GM12878 (cell line): Measurements from ENCODE around the gene CTDP1. TPM values are rescaled to one million over a fixed set of nuclear protein-coding genes. Genes with fewer than 3 reads are reported as not detected.
A peak's percentile ranks its signal among the peaks of the same experiment; 100 is the strongest.

ENCODE experiments used
- ATAC-seq: fragments of 200-7000 bp; cut with Tn5 transposase; 3 replicates; pipeline ENCODE4 v1.9.1; 2020; ENCODE audit warnings: mild to moderate bottlenecking, moderate library complexity
- BruUV-seq: library from RNA; stranded (reverse); fragments of 400-500 nt; replicated peaks from 2 replicates; lab custom pipeline; 2021; lab: Mats Ljungman, UMichigan
- CTCF ChIA-PET: fragments of 300-600 bp; sonication (Branson Sonifier 250); formaldehyde crosslinking; extraction: SDS; loops from one replicate; lab custom pipeline; 2021; ENCODE audit warnings: inconsistent platforms; lab: Yijun Ruan, JAX
- POLR2A ChIA-PET: fragments of 350-600 bp; formaldehyde crosslinking; extraction: SDS; loops from one replicate; lab custom pipeline; 2021; ENCODE audit warnings: inconsistent platforms; lab: Charles Lee
- RAD21 ChIA-PET: fragments of 300-600 bp; sonication (Branson Sonifier 250); formaldehyde crosslinking; loops from one replicate; lab custom pipeline; 2023; ENCODE audit warnings: antibody characterized with exemption; ENCODE audit not compliant: unreplicated experiment; lab: Charles Lee
- SMC1A ChIA-PET: fragments of 300-600 bp; sonication (Branson Sonifier 250); formaldehyde crosslinking; loops from one replicate; lab custom pipeline; 2023; ENCODE audit not compliant: unreplicated experiment, uncharacterized antibody; lab: Charles Lee
- DNase-seq: peaks from one replicate; pipeline ENCODE4 v3.0.0-alpha.2; 2011; ENCODE audit warnings: low read depth, low spot score
- FAIRE-seq: peaks from 3 replicates; lab custom pipeline; 2011; peaks lifted over from hg19 to GRCh38; lab: Jason Lieb, UNC
- H2AFZ ChIP-seq: 2 replicates; pipeline ENCODE4 v1.6.0; 2011; ENCODE audit warnings: low read depth, low read length, control low read depth; ENCODE audit not compliant: control insufficient read depth
- H3K27ac ChIP-seq: 2 replicates; pipeline ENCODE4 v1.5.1; 2011; ENCODE audit warnings: control low read depth; ENCODE audit not compliant: control insufficient read depth, insufficient read depth
- H3K27me3 ChIP-seq, 2 experiments: replicated peaks in 1 of 2; 2 replicates each; pipeline versions ENCODE4 v1.6.0 to v1.6.1; 2011; ENCODE audit warnings: low read length in 1 of 2; ENCODE audit not compliant: control insufficient read depth in 2 of 2, insufficient read depth in 2 of 2
- H3K36me3 ChIP-seq, 2 experiments: 2 replicates each; pipeline ENCODE4 v1.5.1; 2011; ENCODE audit warnings: low read length in 1 of 2; ENCODE audit not compliant: control insufficient read depth in 2 of 2, insufficient read depth in 2 of 2
- H3K4me1 ChIP-seq: 2 replicates; pipeline ENCODE4 v1.6.1; 2011; ENCODE audit warnings: mild to moderate bottlenecking, low read length, moderate library complexity, mixed read lengths; ENCODE audit not compliant: control insufficient read depth, insufficient read depth
- H3K4me2 ChIP-seq: 2 replicates; pipeline ENCODE4 v1.6.0; 2011; ENCODE audit warnings: control low read depth; ENCODE audit not compliant: control insufficient read depth, insufficient read depth
- H3K4me3 ChIP-seq: fragments of 200-600 bp; sonication (generic); 2 replicates; pipeline ENCODE4 v1.5.1; 2016
- H3K79me2 ChIP-seq: 2 replicates; pipeline ENCODE4 v1.6.0; 2011; ENCODE audit warnings: low read length; ENCODE audit not compliant: control insufficient read depth, insufficient read depth
- H3K9ac ChIP-seq: 2 replicates; pipeline ENCODE4 v1.8.0; 2011; ENCODE audit warnings: low read length, control low read depth, mixed read lengths; ENCODE audit not compliant: control insufficient read depth, insufficient read depth
- H3K9me3 ChIP-seq: replicated peaks from 3 replicates; pipeline ENCODE4 v1.5.1; 2011; ENCODE audit warnings: mild to moderate bottlenecking, low read length; ENCODE audit not compliant: control insufficient read depth, insufficient read depth
- H4K20me1 ChIP-seq: 2 replicates; pipeline ENCODE4 v1.6.0; 2011; ENCODE audit not compliant: control insufficient read depth, insufficient read depth
- BHLHE40 ChIP-seq, 2 experiments: fragments of 450-650 bp in 1 of 2; IDR thresholded peaks; 2 replicates each; pipeline ENCODE4 v1.6.1; 2011 to 2017; ENCODE audit warnings: low read depth in 2 of 2, borderline replicate concordance in 1 of 2, improper control_type of control experiment in 1 of 2, low read length in 1 of 2, mild to moderate bottlenecking in 1 of 2
- HDAC2 ChIP-seq: fragments of 200-600 bp; sonication (generic); IDR thresholded peaks from 2 replicates; pipeline ENCODE4 v1.6.1; 2017
- NFYB ChIP-seq: IDR thresholded peaks from 2 replicates; pipeline ENCODE4 v1.6.1; 2011; ENCODE audit warnings: low read depth, mild to moderate bottlenecking, low read length, improper control_type of control experiment, moderate library complexity; ENCODE audit not compliant: insufficient read depth
- RAD51 ChIP-seq: fragments of 450-650 bp; IDR thresholded peaks from 2 replicates; pipeline ENCODE4 v1.6.1; 2016; ENCODE audit warnings: moderate library complexity, mild to moderate bottlenecking, inconsistent platforms
- SREBF1 ChIP-seq: IDR thresholded peaks from 2 replicates; pipeline ENCODE4 v1.6.1; 2012; ENCODE audit warnings: mild to moderate bottlenecking, low read length
- WGBS: methylation state at CpG from one replicate; pipeline ENCODE4 v1.1.6; 2016; ENCODE audit warnings: low lambda C conversion rate; ENCODE audit not compliant: insufficient replicate concordance, insufficient coverage; ENCODE audit errors: missing lambda C conversion rate; 5-methylcytosine and 5-hydroxymethylcytosine counted together
- in situ Hi-C: fragments of 300-500 bp; cut with MboI; formaldehyde crosslinking; loops from 9 replicates; pipeline ENCODE4 v1.14.3; 2018; ENCODE audit warnings: mixed read lengths
- intact Hi-C: fragments of 100-400 bp; cut with micrococcal nuclease; formaldehyde crosslinking; loops from one replicate; pipeline ENCODE4 v1.14.2; 2022; ENCODE audit not compliant: unreplicated experiment
- polyA plus RNA-seq, 11 experiments: library from polyadenylated mRNA; depleted of rRNA in 4 of 11; unstranded in 6 of 11; stranded (reverse) in 5 of 11; fragments of >200 nt; fragmentation: Nextera tagmentation in 4 of 11; fragmentation: Illumina TruSeq in 1 of 11; extraction: Ambion mirVana in 4 of 11; extraction: Trizol in 1 of 11; gene quantifications; 1 replicate in 1 of 11; 2 replicates in 10 of 11; pipeline versions ENCODE4 v1.2.1 to v1.2.3, GENCODE V29; 2011 to 2016; ENCODE audit warnings: inconsistent platforms in 2 of 11, missing spikeins in 2 of 11, low read depth in 1 of 11
- total RNA-seq, 4 experiments: library from RNA; depleted of rRNA in 3 of 4; stranded (reverse); fragments of >200 nt in 3 of 4; fragmentation: Illumina TruSeq in 1 of 4; extraction: Trizol in 1 of 4; gene quantifications; 2 replicates each; pipeline versions ENCODE4 v1.2.1 to v1.2.3, GENCODE V29; 2013 to 2021
- TF ChIP-seq, protein P1 (sequence below): IDR thresholded peaks from 2 replicates; pipeline ENCODE4 v1.6.1; 2011; ENCODE audit warnings: low read depth, low read length, improper control_type of control experiment, borderline replicate concordance
- TF ChIP-seq, protein P2 (sequence below): fragments of 450-650 bp; IDR thresholded peaks from 2 replicates; pipeline ENCODE4 v1.6.1; 2017; ENCODE audit warnings: borderline replicate concordance
- TF ChIP-seq, protein P3 (sequence below): IDR thresholded peaks from 2 replicates; pipeline ENCODE4 v1.6.1; 2011; ENCODE audit warnings: borderline replicate concordance, low read depth, mild to moderate bottlenecking, moderate library complexity, low read length; ENCODE audit not compliant: insufficient read depth, poor library complexity, severe bottlenecking
- TF ChIP-seq, protein P4 (sequence below): fragments of 150-350 bp; IDR thresholded peaks from 2 replicates; pipeline ENCODE4 v1.6.1; 2014; ENCODE audit warnings: mild to moderate bottlenecking, low read depth, low read length

Gene CTDP1
- total and polyA plus RNA-seq, 10 of the 15 experiments (the other 5 are each of a cell fraction or from before 2014, with no cell fraction given) = 0.32 to 31.3 (median 8.8) TPM

DNA sequence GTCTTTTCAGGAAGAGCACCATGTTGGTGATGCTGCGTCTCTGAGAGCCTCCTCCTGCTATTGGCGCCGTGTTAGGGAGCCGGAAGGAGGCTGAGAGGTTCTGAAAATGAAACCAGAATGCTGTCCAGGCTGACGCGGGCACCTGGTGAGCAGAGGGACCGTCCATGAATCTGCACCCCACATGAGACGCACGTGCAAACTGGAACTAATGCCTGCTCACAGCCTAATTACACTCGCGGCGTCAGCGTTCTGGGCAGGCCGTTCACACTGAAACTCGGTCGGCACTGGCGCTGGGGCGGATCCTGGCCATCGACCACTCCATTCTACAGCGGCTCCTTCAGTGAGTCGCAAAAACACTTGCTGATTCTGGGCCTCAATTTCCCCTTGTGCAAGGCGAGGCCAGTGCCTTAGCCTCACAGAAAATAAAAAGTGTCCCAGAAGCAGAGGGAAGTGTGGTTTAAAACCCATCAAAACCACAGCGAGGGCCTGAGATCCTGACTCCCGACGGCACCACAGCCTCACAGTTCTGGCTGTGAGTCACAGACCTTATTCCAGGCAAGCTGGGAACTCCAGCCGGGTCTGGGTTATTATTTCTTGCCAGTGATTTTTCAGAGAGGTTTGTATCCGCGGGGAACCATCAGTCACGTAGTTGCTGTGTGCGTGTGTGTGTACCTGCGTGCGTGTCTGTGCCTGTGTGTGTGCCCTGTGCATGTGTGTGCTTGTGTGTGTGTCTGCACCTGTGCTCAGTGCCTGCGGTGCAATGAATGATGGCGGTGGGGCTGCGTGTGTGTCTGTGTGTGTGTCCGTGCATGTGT, 49.1 kb upstream of the CTDP1 start:
- BruUV-seq = no TSS peak
- H3K4me3 ChIP-seq = no peak overlapping the region
- H3K36me3 ChIP-seq = no peaks in the 10 kb centered on the region
- H3K9ac ChIP-seq = no peak overlapping the region
- no peak for DNase-seq
- H3K79me2 ChIP-seq = no peaks in the 10 kb centered on the region
- SMC1A ChIA-PET = no interaction called here
- no peak overlapping the region for H3K27ac ChIP-seq
- H3K4me1 ChIP-seq = peaks cover 13% of the 10 kb centered on the region
- H2AFZ ChIP-seq = no peak overlapping the region
- no peaks in the 10 kb centered on the region for H3K27me3 ChIP-seq
- 0 out of 3 replicates have a peak, but pooled peaks have one; percentile 15 for ATAC-seq
- no peaks in the 10 kb centered on the region for H4K20me1 ChIP-seq
- RAD21 ChIA-PET = no interaction called here
- CTCF ChIA-PET = no interaction called here
- H3K4me2 ChIP-seq = no peak overlapping the region
- 77% methylated on average over 36 of the region's 36 CpGs for WGBS
- peaks cover 1% of the 10 kb centered on the region; the same call in 2 of the 3 replicates for H3K9me3 ChIP-seq
- intact Hi-C loops = no loop called here
- in situ Hi-C loops = no loop called here
- TF ChIP-seq, protein P1, sequence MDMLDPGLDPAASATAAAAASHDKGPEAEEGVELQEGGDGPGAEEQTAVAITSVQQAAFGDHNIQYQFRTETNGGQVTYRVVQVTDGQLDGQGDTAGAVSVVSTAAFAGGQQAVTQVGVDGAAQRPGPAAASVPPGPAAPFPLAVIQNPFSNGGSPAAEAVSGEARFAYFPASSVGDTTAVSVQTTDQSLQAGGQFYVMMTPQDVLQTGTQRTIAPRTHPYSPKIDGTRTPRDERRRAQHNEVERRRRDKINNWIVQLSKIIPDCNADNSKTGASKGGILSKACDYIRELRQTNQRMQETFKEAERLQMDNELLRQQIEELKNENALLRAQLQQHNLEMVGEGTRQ = no peak
- 0 out of 4 replicates have a peak, but pooled peaks of 1 of the 2 experiments have one; percentile 10 for TF ChIP-seq BHLHE40 (IDR thresholded peaks at IDR 0.05; ENCODE audit: borderline replicate concordance in 1 of 2, low read depth in 2 of 2, low read length in 1 of 2)
- FAIRE-seq = no peak
- POLR2A ChIA-PET = no interaction called here

DNA sequence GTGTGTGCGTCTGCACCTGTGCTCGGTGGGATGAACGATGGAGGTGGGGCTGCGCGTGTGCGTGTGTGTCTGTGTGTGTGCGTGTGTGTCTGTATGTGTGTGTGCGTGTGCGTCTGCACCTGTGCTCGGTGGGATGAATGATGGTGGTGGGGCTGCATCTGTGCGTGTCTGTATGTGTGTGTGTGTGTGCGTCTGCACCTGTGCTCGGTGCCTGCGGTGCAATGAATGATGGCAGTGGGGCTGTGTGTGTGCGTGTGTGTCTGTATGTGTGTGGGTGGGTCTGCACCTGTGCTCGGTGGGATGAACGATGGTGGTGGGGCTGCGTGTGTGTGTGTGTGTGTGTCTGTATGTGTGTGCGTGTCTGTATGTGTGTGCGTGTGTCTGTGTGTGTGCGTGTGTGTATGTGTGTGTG, 48.5 kb upstream of the CTDP1 start:
- Histone ChIP-seq H3K79me2 (no peaks in the 10 kb centered on the region), H3K4me1 (peaks cover 7% of the 10 kb centered on the region), H3K9me3 (peaks cover 1% of the 10 kb centered on the region; the same call in 2 of the 3 replicates), H3K27me3 (no peaks in the 10 kb centered on the region), H2AFZ (no peak overlapping the region), H3K4me3 (no peak overlapping the region), H3K9ac (no peak overlapping the region), H4K20me1 (no peaks in the 10 kb centered on the region), H3K4me2 (no peak overlapping the region), H3K36me3 (no peaks in the 10 kb centered on the region), H3K27ac (no peak overlapping the region)
- CTCF ChIA-PET = no interaction called here
- FAIRE-seq = no peak
- RAD21 ChIA-PET = no interaction called here
- POLR2A ChIA-PET = no interaction called here
- SMC1A ChIA-PET = no interaction called here
- no TSS peak for BruUV-seq
- WGBS = 87% methylated on average over 21 of the region's 21 CpGs
- DNase-seq = no peak
- in situ Hi-C loops (no loop called here), intact Hi-C loops (no loop called here)
- TF ChIP-seq SREBF1 (no peak), RAD51 (no peak), NFYB (no peak), HDAC2 (no peak)
- TF ChIP-seq, protein P2, sequence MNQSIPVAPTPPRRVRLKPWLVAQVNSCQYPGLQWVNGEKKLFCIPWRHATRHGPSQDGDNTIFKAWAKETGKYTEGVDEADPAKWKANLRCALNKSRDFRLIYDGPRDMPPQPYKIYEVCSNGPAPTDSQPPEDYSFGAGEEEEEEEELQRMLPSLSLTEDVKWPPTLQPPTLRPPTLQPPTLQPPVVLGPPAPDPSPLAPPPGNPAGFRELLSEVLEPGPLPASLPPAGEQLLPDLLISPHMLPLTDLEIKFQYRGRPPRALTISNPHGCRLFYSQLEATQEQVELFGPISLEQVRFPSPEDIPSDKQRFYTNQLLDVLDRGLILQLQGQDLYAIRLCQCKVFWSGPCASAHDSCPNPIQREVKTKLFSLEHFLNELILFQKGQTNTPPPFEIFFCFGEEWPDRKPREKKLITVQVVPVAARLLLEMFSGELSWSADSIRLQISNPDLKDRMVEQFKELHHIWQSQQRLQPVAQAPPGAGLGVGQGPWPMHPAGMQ = no peak
- TF ChIP-seq, protein P3, sequence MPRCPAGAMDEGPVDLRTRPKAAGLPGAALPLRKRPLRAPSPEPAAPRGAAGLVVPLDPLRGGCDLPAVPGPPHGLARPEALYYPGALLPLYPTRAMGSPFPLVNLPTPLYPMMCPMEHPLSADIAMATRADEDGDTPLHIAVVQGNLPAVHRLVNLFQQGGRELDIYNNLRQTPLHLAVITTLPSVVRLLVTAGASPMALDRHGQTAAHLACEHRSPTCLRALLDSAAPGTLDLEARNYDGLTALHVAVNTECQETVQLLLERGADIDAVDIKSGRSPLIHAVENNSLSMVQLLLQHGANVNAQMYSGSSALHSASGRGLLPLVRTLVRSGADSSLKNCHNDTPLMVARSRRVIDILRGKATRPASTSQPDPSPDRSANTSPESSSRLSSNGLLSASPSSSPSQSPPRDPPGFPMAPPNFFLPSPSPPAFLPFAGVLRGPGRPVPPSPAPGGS = peak; percentile 67
- TF ChIP-seq, protein P4, sequence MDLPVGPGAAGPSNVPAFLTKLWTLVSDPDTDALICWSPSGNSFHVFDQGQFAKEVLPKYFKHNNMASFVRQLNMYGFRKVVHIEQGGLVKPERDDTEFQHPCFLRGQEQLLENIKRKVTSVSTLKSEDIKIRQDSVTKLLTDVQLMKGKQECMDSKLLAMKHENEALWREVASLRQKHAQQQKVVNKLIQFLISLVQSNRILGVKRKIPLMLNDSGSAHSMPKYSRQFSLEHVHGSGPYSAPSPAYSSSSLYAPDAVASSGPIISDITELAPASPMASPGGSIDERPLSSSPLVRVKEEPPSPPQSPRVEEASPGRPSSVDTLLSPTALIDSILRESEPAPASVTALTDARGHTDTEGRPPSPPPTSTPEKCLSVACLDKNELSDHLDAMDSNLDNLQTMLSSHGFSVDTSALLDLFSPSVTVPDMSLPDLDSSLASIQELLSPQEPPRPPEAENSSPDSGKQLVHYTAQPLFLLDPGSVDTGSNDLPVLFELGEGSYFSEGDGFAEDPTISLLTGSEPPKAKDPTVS = no peak
- no peak for ATAC-seq
